Ovary (tissue), 9 donors: ENCODE measurements around the gene CHN2. TPM values are rescaled to one million over a fixed set of nuclear protein-coding genes. Genes with fewer than 3 reads are reported as not detected.

ENCODE experiments used
- DNase-seq, 5 donors: peaks; one replicate each; pipeline ENCODE4 v3.0.0-alpha.2; 2019 to 2020
- H3K27ac ChIP-seq, 2 donors: fragments of 200-600 bp; one replicate each; pipeline versions ENCODE4 v1.5.1 to v1.8.0; 2019 to 2022
- H3K27me3 ChIP-seq: fragments of 200-600 bp; one replicate; pipeline ENCODE4 v1.8.0; 2022
- H3K36me3 ChIP-seq: fragments of 200-600 bp; sonication (generic); one replicate; pipeline ENCODE4 v1.5.1; 2019
- H3K4me1 ChIP-seq: one replicate; pipeline ENCODE4 v1.8.1; 2013; ENCODE audit warnings: mild to moderate bottlenecking, moderate library complexity; ENCODE audit not compliant: insufficient read depth
- H3K4me3 ChIP-seq: fragments of 200-600 bp; sonication (generic); one replicate; pipeline ENCODE4 v1.5.1; 2017
- H3K9me3 ChIP-seq, 2 donors: fragments of 200-600 bp in 1 of 2; sonication (generic) in 1 of 2; one replicate each; pipeline versions ENCODE4 v1.5.1 to v1.8.1; 2013 to 2019; ENCODE audit warnings: mild to moderate bottlenecking in 1 of 2, moderate library complexity in 1 of 2
- EP300 ChIP-seq: sonication (generic); formaldehyde crosslinking; IDR thresholded peaks from one replicate; pipeline ENCODE4 v1.6.1; 2017; ENCODE audit warnings: antibody characterized with exemption
- POLR2A ChIP-seq: fragments of 450-650 bp; IDR thresholded peaks from one replicate; pipeline ENCODE4 v1.6.1; 2017; ENCODE audit warnings: antibody characterized with exemption, mild to moderate bottlenecking, moderate library complexity
- WGBS, 3 donors: extraction: QIAGEN DNeasy Blood & Tissue Kit in 1 of 3; methylation state at CpG; one replicate each; pipeline versions ENCODE4 v1.1.5 to v1.1.7; 2013 to 2017; 5-methylcytosine and 5-hydroxymethylcytosine counted together
- intact Hi-C, 4 donors: fragments of 100-400 bp; cut with DNase I; formaldehyde crosslinking; loops; one replicate each; pipeline versions ENCODE4 v1.11.0 to v1.15.1; 2022 to 2023
- polyA plus RNA-seq, 2 donors: library from polyadenylated mRNA; stranded (reverse); fragments of 200-250 nt in 1 of 2; fragments of 350-450 nt in 1 of 2; fragmentation: Illumina TruSeq in 1 of 2; extraction: RNeasy Lipid Tissue Mini Kit (QIAGEN cat#74804) in 1 of 2; gene quantifications; one replicate each; pipeline ENCODE4 v1.2.3, GENCODE V29; 2013 to 2014
- total RNA-seq, 7 donors: library from RNA; depleted of rRNA in 2 of 7; stranded (reverse); fragments of >200 nt in 2 of 7; fragmentation: NEBNext Ultra II Directional in 3 of 7; extraction: Animal tissue kit (Norgen Biotek cat#: 25700) in 3 of 7; gene quantifications; one replicate each; pipeline versions ENCODE4 v1.1.0 to v1.2.4, GENCODE V29; 2016 to 2023
- TF ChIP-seq, protein P1 (sequence below), 3 donors: fragments of 450-650 bp in 2 of 3; fragments of 200-600 bp in 1 of 3; IDR thresholded peaks; one replicate each; pipeline versions ENCODE4 v1.5.1 to v1.8.0; 2016 to 2022; ENCODE audit warnings: antibody characterized with exemption in 3 of 3, mild to moderate bottlenecking in 1 of 3
- donor health status: DM: no; HTN: no; CAD: no; lungs with moderate emphysema.
- donor health status: DM: no; HTN: no; CAD: no.
- donor health status: Bipolar disorder and iron deficiency.
- donor health status: DM: yes; HTN: yes; CAD: no.
- donor health status: DM: no; HTN: no; CAD: no.
- donor health status: DM: yes; HTN: yes; CAD: no.

Gene CHN2
- total and polyA plus RNA-seq, 9 donors, result 17.9 to 32.6 (median 22.3) TPM

DNA sequence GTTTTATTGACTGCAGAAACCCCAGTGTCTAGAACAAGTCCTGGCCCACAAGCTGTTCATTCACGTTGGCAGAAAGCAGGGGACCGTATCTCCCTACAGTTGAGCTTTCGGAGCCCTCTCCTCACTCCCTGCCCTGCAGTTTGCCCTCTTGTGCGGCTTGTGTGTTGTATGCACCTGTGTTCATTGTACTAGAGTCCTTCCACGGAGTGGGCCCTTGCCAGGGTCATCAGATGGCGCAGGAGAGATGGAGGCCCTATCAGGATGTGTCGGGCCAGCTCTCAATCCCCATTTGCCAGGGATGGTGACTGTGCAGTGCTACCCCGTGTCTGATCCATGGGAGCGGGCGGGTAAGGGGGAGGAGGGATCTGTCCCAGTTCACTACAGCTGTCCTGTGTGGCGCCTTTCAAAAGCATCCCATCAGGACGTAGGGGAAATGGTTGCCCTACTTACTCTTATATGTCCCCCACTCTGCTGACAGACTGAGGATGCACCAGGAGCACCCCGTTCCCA, 291.7 kb downstream of the CHN2 start:
- intact Hi-C loops, result no loop called here
- Histone ChIP-seq H3K4me3 (no peak overlapping the region), H3K27ac (no peak overlapping the region), H3K27me3 (no peaks in the 10 kb centered on the region), H3K9me3 (no peaks in the 10 kb centered on the region), H3K4me1 (peaks cover 23% of the 10 kb centered on the region), H3K36me3 (no peaks in the 10 kb centered on the region)
- DNase-seq, result peak in 1 of 5 donors; percentile 33
- 93 to 96% (median 94%) methylated on average over 13 of the region's 13 CpGs for WGBS, 3 donors
- TF ChIP-seq EP300 (no peak), POLR2A (no peak)
- TF ChIP-seq, protein P1, sequence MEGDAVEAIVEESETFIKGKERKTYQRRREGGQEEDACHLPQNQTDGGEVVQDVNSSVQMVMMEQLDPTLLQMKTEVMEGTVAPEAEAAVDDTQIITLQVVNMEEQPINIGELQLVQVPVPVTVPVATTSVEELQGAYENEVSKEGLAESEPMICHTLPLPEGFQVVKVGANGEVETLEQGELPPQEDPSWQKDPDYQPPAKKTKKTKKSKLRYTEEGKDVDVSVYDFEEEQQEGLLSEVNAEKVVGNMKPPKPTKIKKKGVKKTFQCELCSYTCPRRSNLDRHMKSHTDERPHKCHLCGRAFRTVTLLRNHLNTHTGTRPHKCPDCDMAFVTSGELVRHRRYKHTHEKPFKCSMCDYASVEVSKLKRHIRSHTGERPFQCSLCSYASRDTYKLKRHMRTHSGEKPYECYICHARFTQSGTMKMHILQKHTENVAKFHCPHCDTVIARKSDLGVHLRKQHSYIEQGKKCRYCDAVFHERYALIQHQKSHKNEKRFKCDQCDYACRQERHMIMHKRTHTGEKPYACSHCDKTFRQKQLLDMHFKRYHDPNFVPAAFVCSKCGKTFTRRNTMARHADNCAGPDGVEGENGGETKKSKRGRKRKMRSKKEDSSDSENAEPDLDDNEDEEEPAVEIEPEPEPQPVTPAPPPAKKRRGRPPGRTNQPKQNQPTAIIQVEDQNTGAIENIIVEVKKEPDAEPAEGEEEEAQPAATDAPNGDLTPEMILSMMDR (IDR thresholded peaks at IDR 0.05), result no peak

DNA sequence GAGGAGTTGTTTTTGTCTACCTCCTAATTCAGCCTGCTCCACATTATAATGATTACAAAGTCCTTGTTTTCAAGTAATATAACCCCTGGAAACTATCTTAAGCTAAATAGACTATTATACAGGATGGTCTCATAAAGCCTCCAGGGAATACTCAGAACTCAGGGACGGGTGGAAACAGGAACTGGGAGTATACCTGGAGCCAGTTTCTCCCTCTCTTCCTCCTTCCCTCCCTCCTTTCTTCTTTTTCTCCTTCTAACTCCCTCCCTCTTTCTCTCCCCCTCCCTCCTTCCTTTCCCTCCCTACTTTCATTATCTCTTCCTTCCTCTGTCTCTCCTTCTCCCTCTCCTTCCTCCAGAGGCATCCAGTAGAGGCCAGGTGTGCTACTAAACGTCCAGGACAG, 292.8 kb downstream of the CHN2 start:
- WGBS, 3 donors, result 12 to 17% (median 16%) methylated on average over 2 of the region's 2 CpGs
- H3K9me3 ChIP-seq, result no peaks in the 10 kb centered on the region
- H3K4me3 ChIP-seq, result no peak overlapping the region
- intact Hi-C loops, result no loop called here
- H3K27ac ChIP-seq, result peak overlapping the region in 1 of 2 donors; percentile 68
- H3K27me3 ChIP-seq, result no peaks in the 10 kb centered on the region
- TF ChIP-seq POLR2A, result no peak
- TF ChIP-seq EP300, result no peak
- TF ChIP-seq, protein P1 (IDR thresholded peaks at IDR 0.05), result no peak
- peaks cover 23% of the 10 kb centered on the region for H3K4me1 ChIP-seq
- no peak for DNase-seq
- no peaks in the 10 kb centered on the region for H3K36me3 ChIP-seq

DNA sequence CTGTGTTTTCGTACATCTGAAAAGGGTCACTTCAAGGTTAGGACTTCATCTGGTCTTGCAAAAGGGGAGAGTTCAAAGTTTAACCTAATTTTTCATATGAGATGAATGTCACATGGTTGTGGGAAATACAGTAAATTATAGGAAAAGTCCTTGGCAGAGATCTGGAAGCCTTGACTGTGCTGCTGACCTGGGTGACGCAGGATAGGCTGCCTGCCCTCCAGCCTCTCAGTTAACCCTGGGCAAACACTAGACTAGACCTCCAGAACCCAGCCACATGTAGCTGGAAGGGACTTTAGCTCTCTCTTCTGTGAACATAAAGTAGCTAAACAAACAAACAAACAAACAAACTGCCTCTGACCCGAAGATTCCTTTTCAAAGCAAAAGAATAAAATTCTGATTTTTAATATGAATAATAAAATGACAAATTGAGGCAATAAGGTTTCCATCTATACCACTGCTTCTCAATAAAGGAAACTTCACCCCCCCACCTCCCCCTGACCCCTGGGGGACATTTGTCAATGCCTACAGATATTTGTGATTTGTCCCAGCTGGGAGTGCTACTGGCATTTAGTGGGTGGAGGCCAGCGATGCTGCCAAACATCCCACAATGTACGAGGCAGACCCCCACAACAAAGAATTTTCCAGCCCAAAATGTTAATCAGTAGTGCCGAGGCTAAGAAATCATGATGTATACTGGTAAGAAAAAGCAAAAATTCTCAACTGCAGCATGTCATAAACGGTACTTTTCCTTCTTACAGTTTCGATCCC, 293.8 kb downstream of the CHN2 start:
- WGBS, 3 donors, result 9 to 17% (median 12%) methylated on average over 8 of the region's 8 CpGs
- H3K27me3 ChIP-seq, result no peaks in the 10 kb centered on the region
- H3K9me3 ChIP-seq, result no peaks in the 10 kb centered on the region
- H3K4me3 ChIP-seq, result peak overlapping the region; percentile 4
- TF ChIP-seq, protein P1 (IDR thresholded peaks at IDR 0.05), result no peak
- TF ChIP-seq EP300 (no peak), POLR2A (no peak)
- peak overlapping the region; percentile 49 to 68 for H3K27ac ChIP-seq
- peaks cover 23% of the 10 kb centered on the region for H3K4me1 ChIP-seq
- intact Hi-C loops, result no loop called here
- no peaks in the 10 kb centered on the region for H3K36me3 ChIP-seq
- DNase-seq, result peak in 4 of 5 donors; percentile 39 to 68 (median 55)

DNA sequence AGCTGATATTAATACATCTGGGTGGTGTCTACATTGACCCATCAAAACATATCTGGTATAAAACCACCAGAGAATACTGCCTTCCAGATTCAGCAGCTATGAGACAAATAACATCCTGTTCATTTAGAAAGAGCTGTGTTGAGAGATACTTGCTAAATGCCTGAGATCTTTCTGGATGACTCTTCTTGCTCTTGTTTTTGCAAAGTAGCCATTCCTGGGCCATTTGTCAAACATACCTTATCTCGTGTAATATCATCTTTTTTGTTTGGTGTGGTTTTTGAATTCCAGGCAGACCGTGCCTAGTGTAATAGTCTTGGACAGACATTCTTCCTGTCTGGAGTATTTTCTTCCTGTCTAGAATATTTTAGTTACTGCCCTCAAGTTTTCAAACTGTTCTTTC, 294.4 kb downstream of the CHN2 start:
- no peak for DNase-seq
- H3K4me1 ChIP-seq, result peaks cover 22% of the 10 kb centered on the region
- peak overlapping the region; percentile 49 to 68 for H3K27ac ChIP-seq
- intact Hi-C loops, result no loop called here
- TF ChIP-seq, protein P1 (IDR thresholded peaks at IDR 0.05), result no peak
- TF ChIP-seq POLR2A, result no peak
- no peaks in the 10 kb centered on the region for H3K36me3 ChIP-seq
- 1 to 2% (median 1%) methylated on average over 2 of the region's 2 CpGs for WGBS, 3 donors
- no peak overlapping the region for H3K4me3 ChIP-seq
- no peaks in the 10 kb centered on the region for H3K27me3 ChIP-seq
- no peaks in the 10 kb centered on the region for H3K9me3 ChIP-seq
